COR-L47 (cell line): Measurements from ENCODE around the gene LRRN1.
"Not testable (repeated sequence)": the region's sequence is repeated elsewhere in the genome, so short reads cannot be mapped to it uniquely, and the experiment has no call there.

ENCODE experiments used
- DNase-seq: peaks from one replicate; lab custom pipeline; 2025; lab: John Stamatoyannopoulos, UW

The LRRN1 gene

GRCh38 chr3:3813013-3813412, 13.8 kb downstream of the LRRN1 start:
- no peak for DNase-seq

GRCh38 chr3:3815206-3815605, 16.0 kb downstream of the LRRN1 start:
- DNase-seq: no peak

GRCh38 chr3:3816034-3816433, 16.8 kb downstream of the LRRN1 start:
- no peak for DNase-seq

GRCh38 chr3:3817865-3818264, 18.6 kb downstream of the LRRN1 start:
- no peak for DNase-seq

- DNase-seq: no peak
These were observed 22.5 kb downstream of the LRRN1 start for GRCh38 chr3:3821777-3822176.

GRCh38 chr3:3825035-3825434, 25.8 kb downstream of the LRRN1 start:
- no peak for DNase-seq

GRCh38 chr3:3826521-3826920, 27.3 kb downstream of the LRRN1 start:
- no peak for DNase-seq

- no peak for DNase-seq
These were observed 27.9 kb downstream of the LRRN1 start for GRCh38 chr3:3827111-3827510.

GRCh38 chr3:3828417-3828816, 29.2 kb downstream of the LRRN1 start:
- DNase-seq: not testable (repeated sequence)

- no peak for DNase-seq
These were observed 37.6 kb downstream of the LRRN1 start for GRCh38 chr3:3836845-3837244.

GRCh38 chr3:3842356-3842755, 43.1 kb downstream of the LRRN1 start:
- DNase-seq: no peak

- no peak for DNase-seq
These were observed 49.0 kb downstream of the LRRN1 start for GRCh38 chr3:3847994-3848922.

GRCh38 chr3:3848923-3849275, 49.7 kb downstream of the LRRN1 start:
- DNase-seq: no peak

GRCh38 chr3:3851621-3852323, 52.5 kb downstream of the LRRN1 start:
- no peak for DNase-seq

- no peak for DNase-seq
These were observed 54.3 kb downstream of the LRRN1 start for GRCh38 chr3:3853544-3853943.

GRCh38 chr3:3855056-3855455, 55.8 kb downstream of the LRRN1 start:
- DNase-seq: no peak

GRCh38 chr3:3860235-3860634, 61.0 kb downstream of the LRRN1 start:
- DNase-seq: no peak

GRCh38 chr3:3862534-3862933, 63.3 kb downstream of the LRRN1 start:
- no peak for DNase-seq

GRCh38 chr3:3875491-3875890, 76.3 kb downstream of the LRRN1 start:
- no peak for DNase-seq

- DNase-seq: no peak
These were observed 81.8 kb downstream of the LRRN1 start for GRCh38 chr3:3881050-3881449.

- not testable (repeated sequence) for DNase-seq
These were observed 88.1 kb downstream of the LRRN1 start for GRCh38 chr3:3887311-3887710.

- no peak for DNase-seq
These were observed 94.4 kb downstream of the LRRN1 start for GRCh38 chr3:3893590-3893989.
